HG02571 (cell line): ENCODE measurements around the gene WFDC2.

Source experiments
- ATAC-seq: cut with Tn5 transposase; IDR thresholded peaks from one replicate; pipeline ENCODE4 v1.9.1; 2021; ENCODE audit warnings: mild to moderate bottlenecking, moderate library complexity; ENCODE audit not compliant: unreplicated experiment

The WFDC2 gene

DNA sequence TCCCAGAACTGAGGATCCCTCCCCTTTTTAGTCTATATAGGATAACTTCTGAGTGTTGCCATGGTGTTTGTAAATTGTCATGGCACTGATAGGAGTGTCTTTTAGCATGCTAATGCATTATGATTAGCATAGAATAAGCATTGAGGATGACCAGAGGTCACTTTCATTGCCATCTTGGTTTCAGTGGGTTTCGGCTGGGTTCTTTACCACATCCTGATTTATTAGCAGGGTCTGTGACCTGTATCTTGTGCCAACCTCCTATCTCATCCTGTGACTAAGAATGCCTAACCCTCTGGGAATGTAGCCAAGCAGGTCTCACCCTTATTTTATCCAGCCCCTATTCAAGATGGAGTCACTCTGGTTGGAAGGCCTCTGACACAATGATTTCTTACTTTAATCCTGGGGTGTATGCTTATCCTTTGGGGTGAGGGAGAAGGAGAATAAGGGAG, 19.6 kb downstream of the WFDC2 start:
- no peak for ATAC-seq

- ATAC-seq, result no peak
Measured at GRCh38 chr20:45495501-45495941, 26.0 kb downstream of the WFDC2 start.

- ATAC-seq, result no peak
Measured at GRCh38 chr20:45496166-45496565, 26.6 kb downstream of the WFDC2 start.

GRCh38 chr20:45497971-45498494, 28.5 kb downstream of the WFDC2 start:
- no peak for ATAC-seq

DNA sequence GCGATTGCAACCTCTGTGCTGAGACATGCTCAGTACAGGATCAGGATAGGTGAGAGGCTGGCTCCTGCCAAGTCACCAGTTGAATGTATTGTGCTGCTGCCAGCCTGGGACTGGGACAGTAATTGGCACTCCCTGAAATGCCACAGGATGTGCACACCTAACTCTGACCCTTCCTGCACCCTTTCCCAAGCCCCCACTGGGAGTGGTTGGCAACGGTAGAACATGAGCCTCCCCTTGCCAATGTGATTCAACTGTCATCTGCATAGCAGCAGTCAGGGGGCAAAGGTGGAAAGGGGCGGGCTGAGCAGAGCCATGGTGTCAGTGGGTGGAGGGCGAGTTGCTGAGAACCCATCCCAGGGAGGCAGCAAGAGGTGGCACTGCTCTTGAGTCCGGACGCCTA, 30.5 kb downstream of the WFDC2 start:
- ATAC-seq, result no peak

DNA sequence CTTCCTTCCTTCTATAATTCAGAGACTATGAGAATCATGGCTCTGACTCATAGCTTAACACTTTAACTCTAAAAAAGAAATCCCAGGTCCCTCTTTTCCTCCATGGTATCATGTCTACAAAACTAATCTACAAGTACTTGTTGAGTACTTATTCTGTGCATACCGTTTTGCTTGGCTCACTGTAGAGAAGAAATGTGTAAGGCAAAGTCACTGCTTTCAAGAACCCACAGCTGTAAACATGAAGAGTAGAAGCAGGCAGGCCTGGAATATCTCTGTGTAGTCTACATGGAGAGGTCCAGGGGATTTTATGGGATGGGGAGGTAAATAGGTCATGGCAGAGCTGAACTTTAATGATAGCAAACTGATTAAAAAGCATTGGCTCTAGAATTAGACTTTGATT, 32.0 kb downstream of the WFDC2 start:
- no peak for ATAC-seq

GRCh38 chr20:45502561-45502960, 33.0 kb downstream of the WFDC2 start:
- no peak for ATAC-seq

DNA sequence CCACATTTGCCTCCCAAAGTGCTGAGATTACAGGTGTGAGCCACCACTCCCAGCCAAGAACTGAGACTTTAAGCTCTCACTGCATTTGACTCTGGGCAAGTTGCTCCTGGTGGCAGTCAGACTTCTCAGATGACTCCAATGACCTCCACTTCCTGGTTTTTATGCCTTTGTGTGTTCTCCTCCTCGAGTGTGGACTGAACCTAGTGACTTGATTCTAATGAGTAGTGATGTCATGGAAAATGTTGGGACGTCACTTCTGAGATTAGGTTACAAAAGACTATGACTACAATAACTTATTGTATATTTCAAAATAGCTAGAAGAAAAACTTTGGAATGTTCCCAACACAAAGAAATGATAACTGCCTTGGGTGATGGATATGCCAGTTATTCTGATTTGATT, 33.9 kb downstream of the WFDC2 start:
- ATAC-seq, result no peak

DNA sequence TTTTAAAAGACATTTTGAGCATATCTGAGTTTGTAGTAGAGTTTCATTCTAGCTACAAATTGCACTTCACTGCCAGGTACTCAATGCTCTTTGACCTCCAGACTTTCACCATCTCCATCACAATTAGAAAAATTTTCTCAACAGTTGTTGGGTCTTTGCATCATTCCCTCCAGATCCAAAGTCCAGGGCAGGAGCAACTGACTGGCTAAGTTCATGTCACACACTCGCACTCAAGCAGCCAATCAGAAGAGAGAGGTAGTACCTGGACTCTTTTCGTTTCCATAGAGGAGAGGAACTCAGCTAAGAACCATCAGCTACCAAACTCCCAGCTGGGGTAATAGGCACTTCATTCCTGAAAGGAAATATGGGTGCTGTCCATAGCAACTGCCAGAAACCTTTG, 36.8 kb downstream of the WFDC2 start:
- ATAC-seq, result no peak

GRCh38 chr20:45507011-45507820, 37.7 kb downstream of the WFDC2 start:
- ATAC-seq, result no peak

GRCh38 chr20:45508068-45508886, 38.7 kb downstream of the WFDC2 start:
- no peak for ATAC-seq

- ATAC-seq, result no peak
Measured at GRCh38 chr20:45509091-45509490, 39.5 kb downstream of the WFDC2 start.

DNA sequence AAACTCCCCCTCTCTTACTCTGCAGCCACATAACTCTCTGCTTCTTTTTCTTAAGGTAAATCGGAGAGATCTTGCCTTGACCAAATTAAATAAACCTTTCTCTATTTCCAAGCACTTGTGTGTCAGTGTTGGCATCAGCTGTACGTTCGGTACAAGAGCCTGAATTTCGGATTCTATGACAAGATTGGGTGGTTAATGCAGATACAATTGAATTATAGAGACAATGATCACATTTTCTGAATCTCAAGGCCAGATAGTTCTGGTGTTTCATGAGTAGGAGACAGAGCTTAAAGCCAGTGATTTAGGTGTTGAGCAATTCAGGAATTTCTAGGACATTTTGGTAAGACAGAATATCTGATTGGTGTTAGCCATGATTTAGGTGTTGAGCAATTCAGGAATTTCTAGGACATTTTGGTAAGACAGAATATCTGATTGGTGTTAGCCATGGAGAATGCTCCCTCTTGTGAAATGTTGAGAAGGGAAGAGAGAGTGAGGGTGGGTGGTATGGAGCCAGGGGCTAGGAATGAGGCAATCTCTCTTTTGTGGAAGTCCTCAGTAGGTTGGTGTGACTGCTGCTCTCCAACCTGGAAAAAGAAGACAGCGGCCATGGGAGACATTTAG, 40.8 kb downstream of the WFDC2 start:
- ATAC-seq, result no peak

DNA sequence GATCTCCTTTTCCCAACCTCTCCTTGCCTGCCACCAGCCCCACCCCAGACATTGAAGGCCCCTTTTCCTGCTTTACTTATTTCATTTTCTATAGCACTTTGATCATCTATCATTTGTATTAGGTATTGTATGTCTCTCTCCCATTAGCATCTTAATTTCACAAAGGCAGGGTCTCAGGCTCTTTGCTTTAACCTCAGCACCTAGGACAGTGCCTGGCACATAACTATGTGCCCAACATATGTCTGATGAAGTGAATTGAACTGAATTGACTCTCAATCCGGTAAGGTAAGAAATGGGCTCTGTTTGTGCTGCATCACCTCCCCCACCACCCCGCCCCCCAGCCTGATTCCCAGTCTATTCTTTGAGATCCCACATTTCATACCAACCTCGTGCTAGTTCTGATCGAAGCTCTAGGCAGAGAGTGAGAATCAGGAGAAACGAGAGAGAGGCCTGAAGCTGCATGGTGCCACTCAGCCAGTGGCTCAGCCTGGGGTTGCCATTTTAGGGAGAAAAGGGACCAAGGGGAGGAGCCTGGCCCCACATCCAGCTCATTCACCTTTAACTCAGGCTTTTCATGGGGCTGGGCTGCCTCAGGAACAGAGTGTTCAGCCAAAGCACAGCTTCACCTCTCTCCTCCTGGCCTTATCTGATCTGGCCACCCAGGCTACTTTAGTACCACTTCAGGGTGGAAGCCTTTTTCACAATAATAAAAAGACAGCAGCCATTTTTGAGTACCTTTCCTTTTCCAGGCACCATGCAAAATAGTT, 45.8 kb downstream of the WFDC2 start, which contains the start of gene SPINT3:
SPINT3 (minus strand) TSS at position 476 of the 767 bp plus-strand sequence; CDS start at position 462, 14 bp downstream.
- no peak for ATAC-seq

GRCh38 chr20:45518282-45518681, 48.7 kb downstream of the WFDC2 start:
- no peak for ATAC-seq

DNA sequence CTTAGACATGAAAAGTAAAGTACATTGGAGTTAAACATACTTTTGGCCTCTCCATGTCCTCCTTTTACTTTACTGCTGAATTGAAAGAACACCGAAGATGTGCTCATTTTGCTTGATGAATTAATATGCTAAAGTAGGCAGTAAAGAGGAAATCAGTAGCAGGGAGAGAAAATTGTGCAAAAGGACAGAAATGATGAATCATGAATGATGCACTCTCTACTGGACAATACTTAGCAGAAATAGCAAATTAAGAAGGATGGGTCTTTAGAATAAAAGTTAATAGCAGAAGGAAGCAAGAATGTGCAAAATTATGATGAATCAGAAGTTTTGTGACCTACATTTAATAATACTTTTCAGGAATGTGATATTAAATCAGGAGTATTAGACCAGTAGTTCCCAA, 54.3 kb downstream of the WFDC2 start:
- ATAC-seq, result no peak

- ATAC-seq, result no peak
Measured at GRCh38 chr20:45527294-45527693, 57.7 kb downstream of the WFDC2 start.
